ENCODE results near the gene KIAA0319L.

DNA sequence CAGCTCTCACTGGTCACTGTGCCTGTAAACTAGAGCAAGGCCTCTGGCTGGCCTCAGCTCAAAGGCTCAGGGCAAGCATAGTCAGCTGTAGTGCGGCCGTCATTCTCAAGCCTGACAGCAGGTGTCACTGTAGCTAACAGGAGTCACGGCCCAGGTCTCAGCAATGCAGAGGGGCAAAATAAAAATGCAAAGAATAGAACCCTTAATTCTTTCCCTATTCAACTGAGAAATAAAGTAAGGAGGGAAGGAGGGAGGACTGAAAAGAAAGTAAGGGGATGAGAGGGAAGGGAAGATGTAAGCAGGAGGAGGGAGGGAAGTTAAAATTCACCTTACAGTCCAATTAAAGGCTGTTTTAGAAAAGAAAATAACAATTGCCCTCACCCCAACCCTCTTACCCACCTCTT, 106.1 kb downstream of the KIAA0319L start:
- TF ChIP-seq, protein P1, sequence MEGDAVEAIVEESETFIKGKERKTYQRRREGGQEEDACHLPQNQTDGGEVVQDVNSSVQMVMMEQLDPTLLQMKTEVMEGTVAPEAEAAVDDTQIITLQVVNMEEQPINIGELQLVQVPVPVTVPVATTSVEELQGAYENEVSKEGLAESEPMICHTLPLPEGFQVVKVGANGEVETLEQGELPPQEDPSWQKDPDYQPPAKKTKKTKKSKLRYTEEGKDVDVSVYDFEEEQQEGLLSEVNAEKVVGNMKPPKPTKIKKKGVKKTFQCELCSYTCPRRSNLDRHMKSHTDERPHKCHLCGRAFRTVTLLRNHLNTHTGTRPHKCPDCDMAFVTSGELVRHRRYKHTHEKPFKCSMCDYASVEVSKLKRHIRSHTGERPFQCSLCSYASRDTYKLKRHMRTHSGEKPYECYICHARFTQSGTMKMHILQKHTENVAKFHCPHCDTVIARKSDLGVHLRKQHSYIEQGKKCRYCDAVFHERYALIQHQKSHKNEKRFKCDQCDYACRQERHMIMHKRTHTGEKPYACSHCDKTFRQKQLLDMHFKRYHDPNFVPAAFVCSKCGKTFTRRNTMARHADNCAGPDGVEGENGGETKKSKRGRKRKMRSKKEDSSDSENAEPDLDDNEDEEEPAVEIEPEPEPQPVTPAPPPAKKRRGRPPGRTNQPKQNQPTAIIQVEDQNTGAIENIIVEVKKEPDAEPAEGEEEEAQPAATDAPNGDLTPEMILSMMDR (IDR thresholded peaks at IDR 0.05) = peak; percentile 92
- no peak for TF ChIP-seq ZFX (IDR thresholded peaks at IDR 0.05; ENCODE audit: borderline replicate concordance)

Data from 22Rv1 (cell line).